H7 (cell line): ENCODE measurements around the gene MYD88. TPM values are rescaled to one million over a fixed set of nuclear protein-coding genes. Genes with fewer than 3 reads are reported as not detected.

Experiments used
- DNase-seq: peaks from one replicate; pipeline ENCODE4 v3.0.0; 2012
- H3K27me3 ChIP-seq: 2 replicates; pipeline ENCODE4 v1.6.0; 2011; ENCODE audit warnings: mild to moderate bottlenecking, low read length; ENCODE audit not compliant: control insufficient read depth, insufficient read depth
- H3K36me3 ChIP-seq: replicated peaks from 2 replicates; pipeline ENCODE4 v1.5.1; 2011; ENCODE audit warnings: low read length; ENCODE audit not compliant: control insufficient read depth, insufficient read depth
- H3K4me3 ChIP-seq: 2 replicates; pipeline ENCODE4 v1.5.1; 2011; ENCODE audit warnings: low read depth, mild to moderate bottlenecking, control low read depth, low read length, moderate library complexity; ENCODE audit not compliant: insufficient read depth
- total RNA-seq: library from RNA; depleted of rRNA; stranded (reverse); fragments of >200 nt; shearing (Covaris generic); gene quantifications from 2 replicates; pipeline ENCODE4 v1.2.3, GENCODE V29; 2014

Gene MYD88
- total RNA-seq, 1 experiment from 2014 or later: 3.4 TPM

DNA sequence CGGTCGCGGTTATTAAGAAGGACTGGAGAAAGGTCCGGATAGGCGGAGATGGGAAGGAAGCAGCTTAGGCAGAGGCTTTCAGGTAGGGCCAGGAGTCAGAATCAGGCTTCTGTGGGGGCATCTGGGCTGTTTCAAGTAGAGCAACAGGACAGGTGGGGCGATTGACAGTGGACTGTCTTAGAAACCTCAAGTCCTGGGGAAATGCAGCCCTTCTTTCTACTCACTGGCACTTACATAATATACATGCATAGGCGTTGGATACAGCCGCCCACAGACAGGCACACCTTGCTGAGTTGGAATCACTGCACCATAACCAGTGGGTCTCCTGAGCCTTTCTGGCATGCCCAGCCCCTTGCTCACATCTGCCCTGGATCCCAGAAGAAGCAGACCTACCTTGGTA, 730 bp downstream of the MYD88 start:
- no peak for DNase-seq
- peak overlapping the region; percentile 83 for H3K4me3 ChIP-seq
- peaks cover 13% of the 10 kb centered on the region for H3K36me3 ChIP-seq
- H3K27me3 ChIP-seq: peaks cover 5% of the 10 kb centered on the region; the same call in 1 of the 2 replicates

GRCh38 chr3:38139652-38140051, 1.2 kb downstream of the MYD88 start:
- peaks cover 5% of the 10 kb centered on the region; the same call in 1 of the 2 replicates for H3K27me3 ChIP-seq
- peaks cover 10% of the 10 kb centered on the region for H3K36me3 ChIP-seq
- no peak for DNase-seq
- no peak overlapping the region for H3K4me3 ChIP-seq

- H3K4me3 ChIP-seq: no peak overlapping the region
- no peak for DNase-seq
- peaks cover 5% of the 10 kb centered on the region; the same call in 1 of the 2 replicates for H3K27me3 ChIP-seq
- peaks cover 10% of the 10 kb centered on the region for H3K36me3 ChIP-seq
Measured at GRCh38 chr3:38140326-38141172, 2.1 kb downstream of the MYD88 start.

GRCh38 chr3:38141173-38141951, 2.9 kb downstream of the MYD88 start:
- H3K36me3 ChIP-seq: peaks cover 10% of the 10 kb centered on the region
- H3K4me3 ChIP-seq: no peak overlapping the region
- H3K27me3 ChIP-seq: peaks cover 5% of the 10 kb centered on the region; the same call in 1 of the 2 replicates
- DNase-seq: no peak

- Histone ChIP-seq H3K27me3 (peaks cover 5% of the 10 kb centered on the region; the same call in 1 of the 2 replicates), H3K4me3 (no peak overlapping the region), H3K36me3 (peaks cover 10% of the 10 kb centered on the region)
- DNase-seq: no peak
Measured at GRCh38 chr3:38141952-38142273, 3.5 kb downstream of the MYD88 start.

- no peak for DNase-seq
- H3K4me3 ChIP-seq: no peak overlapping the region
- H3K27me3 ChIP-seq: peaks cover 4% of the 10 kb centered on the region; the same call in 1 of the 2 replicates
- peaks cover 10% of the 10 kb centered on the region for H3K36me3 ChIP-seq
Measured at GRCh38 chr3:38142959-38143358, 4.5 kb downstream of the MYD88 start.

GRCh38 chr3:38143511-38143910, 5.0 kb downstream of the MYD88 start:
- Histone ChIP-seq H3K36me3 (peaks cover 10% of the 10 kb centered on the region), H3K27me3 (peaks cover 4% of the 10 kb centered on the region; the same call in 1 of the 2 replicates), H3K4me3 (no peak overlapping the region)
- DNase-seq: no peak

GRCh38 chr3:38146504-38146903, 8.0 kb downstream of the MYD88 start:
- DNase-seq: no peak

DNA sequence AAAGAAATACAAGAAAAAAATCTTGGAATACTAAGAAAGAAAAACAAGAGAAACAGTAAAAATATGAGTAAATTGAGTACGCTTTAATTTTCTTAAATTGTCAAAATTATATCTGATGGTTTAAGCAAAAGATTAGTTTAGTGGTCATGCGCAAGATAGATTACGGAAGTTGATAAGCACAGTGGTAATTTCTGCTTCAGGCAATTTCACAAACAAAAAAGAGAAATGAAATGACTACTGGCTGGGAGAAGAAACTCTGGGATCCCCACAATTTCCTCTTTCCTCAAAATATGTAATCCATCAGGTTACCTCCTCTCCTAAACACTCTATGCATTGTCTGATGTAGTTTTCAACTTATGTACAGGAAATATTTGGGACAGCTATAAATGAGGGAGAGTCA, 9.0 kb downstream of the MYD88 start:
- Histone ChIP-seq H3K27me3 (no peaks in the 10 kb centered on the region), H3K4me3 (no peak overlapping the region), H3K36me3 (no peaks in the 10 kb centered on the region)
- DNase-seq: no peak

More at GRCh38 chr3:38146504-38146903, 8.0 kb downstream of the MYD88 start:
- H3K4me3 ChIP-seq: no peak overlapping the region
- H3K27me3 ChIP-seq: no peaks in the 10 kb centered on the region
- H3K36me3 ChIP-seq: peaks cover 3% of the 10 kb centered on the region

DNA sequence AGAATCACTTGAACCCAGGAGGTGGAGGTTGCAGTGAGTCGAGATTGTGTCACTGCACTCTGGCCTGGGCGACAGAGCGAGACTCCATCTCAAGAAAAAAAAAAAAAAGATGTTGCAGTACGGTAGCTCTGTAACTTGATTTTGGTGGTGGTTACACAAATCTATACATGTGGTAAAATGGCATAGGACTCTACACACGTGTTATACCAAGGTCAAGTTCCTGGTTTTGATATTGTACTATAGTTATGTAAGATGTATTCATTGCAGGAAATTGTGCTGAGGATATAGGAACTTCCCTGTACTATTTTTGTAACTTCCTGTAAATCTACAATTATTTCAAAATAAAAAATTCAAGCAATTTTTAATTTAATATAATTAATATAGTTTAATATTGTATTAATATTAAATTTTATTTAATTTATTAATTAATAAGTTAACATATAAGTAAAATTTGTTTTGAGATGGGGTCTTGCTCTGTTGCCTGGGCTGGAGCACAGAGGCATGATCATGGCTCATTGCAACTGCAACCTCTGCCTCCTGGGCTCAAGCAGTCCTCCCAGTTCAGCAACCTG, 9.9 kb downstream of the MYD88 start:
- no peaks in the 10 kb centered on the region for H3K36me3 ChIP-seq
- no peak for DNase-seq
- no peak overlapping the region for H3K4me3 ChIP-seq

DNA sequence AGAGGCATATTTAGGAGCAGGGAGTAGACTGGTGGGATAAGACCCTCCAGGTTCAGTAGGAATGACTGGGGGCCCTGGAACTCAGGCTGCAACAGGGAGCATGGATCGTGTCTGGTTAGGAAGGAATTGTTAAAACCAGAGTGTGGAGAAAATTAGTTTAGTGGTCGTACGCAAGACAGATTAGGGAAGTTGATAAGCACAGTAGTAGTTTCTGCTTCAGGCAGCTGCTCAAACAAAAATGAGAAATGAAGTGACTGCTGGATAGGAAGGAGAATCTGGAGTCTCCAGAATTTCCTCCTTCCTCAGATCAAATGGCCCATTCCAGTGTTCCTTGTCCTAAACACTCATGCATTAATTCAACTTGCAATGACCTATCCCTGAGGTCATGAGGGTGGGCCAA, 11.2 kb downstream of the MYD88 start:
- no peaks in the 10 kb centered on the region for H3K36me3 ChIP-seq
- H3K4me3 ChIP-seq: no peak overlapping the region
- no peak for DNase-seq
- no peaks in the 10 kb centered on the region for H3K27me3 ChIP-seq

More for the DNA sequence above, 9.9 kb downstream of the MYD88 start:
- no peaks in the 10 kb centered on the region for H3K27me3 ChIP-seq

GRCh38 chr3:38150780-38151528, 12.5 kb downstream of the MYD88 start:
- no peaks in the 10 kb centered on the region for H3K27me3 ChIP-seq
- DNase-seq: no peak
- H3K4me3 ChIP-seq: no peak overlapping the region
- H3K36me3 ChIP-seq: no peaks in the 10 kb centered on the region

- Histone ChIP-seq H3K4me3 (no peak overlapping the region), H3K27me3 (no peaks in the 10 kb centered on the region), H3K36me3 (no peaks in the 10 kb centered on the region)
- no peak for DNase-seq
Measured at GRCh38 chr3:38151667-38152265, 13.3 kb downstream of the MYD88 start.

- Histone ChIP-seq H3K4me3 (no peak overlapping the region), H3K27me3 (no peaks in the 10 kb centered on the region), H3K36me3 (no peaks in the 10 kb centered on the region)
- no peak for DNase-seq
Measured at GRCh38 chr3:38152609-38153008, 14.1 kb downstream of the MYD88 start.
